Effector CD8-positive, alpha-beta T cell (primary cell): Measurements from ENCODE around the gene ZYX.
"Not testable (repeated sequence)": the region's sequence is repeated elsewhere in the genome, so short reads cannot be mapped to it uniquely, and the experiment has no call there.

Experiments
- DNase-seq: peaks from one replicate; lab custom pipeline; 2025; lab: John Stamatoyannopoulos, UW

The ZYX gene

GRCh38 chr7:143417734-143418383 lies 36.7 kb downstream of the ZYX start:
- no peak for DNase-seq

DNA sequence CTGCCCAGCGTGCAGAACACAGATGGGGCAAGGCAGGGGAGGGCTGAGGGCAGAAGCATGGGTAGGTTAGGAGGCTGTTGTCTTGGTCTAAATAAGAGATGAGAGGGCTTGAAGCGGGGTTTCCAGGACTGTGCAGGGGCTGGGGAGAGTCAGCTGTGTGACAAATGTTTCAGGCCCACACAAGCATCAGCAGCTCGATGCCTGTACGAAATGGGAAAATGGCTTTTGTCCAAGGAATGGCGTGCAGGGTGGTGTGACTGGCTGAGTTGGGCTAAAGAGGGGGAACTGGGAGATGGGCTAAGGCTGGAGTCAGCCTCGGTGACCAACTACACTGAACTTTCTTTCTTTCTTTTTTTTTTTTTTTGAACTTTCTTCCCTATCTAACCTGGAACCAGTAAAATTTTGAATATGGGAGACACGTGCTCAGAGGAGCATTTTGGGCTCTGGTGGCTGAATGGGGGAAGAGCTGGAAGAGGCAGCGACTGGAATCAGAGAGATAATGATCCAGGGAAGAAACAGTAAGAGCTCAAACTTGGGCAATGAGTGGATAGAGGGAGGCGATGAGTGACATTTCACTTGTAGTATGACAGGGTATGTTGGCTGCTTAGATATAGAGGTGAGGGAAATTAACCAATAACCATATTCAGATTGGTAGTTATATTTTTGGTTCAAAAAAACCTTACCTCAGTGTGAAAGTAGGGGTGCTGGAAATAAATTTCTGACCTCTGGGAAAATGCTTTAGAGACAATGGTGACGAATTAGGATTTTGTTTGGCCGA lies 37.7 kb downstream of the ZYX start:
- DNase-seq: no peak

DNA sequence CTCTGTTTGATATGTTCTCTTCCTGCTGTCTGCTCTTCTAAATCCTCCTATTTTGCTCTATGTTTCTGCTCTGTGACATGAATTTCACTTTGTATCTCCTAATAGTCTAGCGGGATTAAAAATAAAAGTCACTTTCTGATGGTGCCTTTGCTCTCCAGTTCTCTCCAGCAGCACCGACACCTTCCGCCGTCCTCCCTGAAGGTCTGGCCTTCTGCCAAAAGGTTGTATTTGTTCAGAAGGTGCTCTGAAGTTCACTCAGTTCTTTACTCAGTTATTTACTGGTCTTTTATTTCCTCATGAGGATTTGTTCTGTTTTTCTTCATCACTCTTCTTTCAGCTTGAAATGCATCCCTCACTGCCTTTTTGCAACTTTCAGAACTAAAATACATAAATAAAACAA lies 38.7 kb downstream of the ZYX start:
- no peak for DNase-seq

GRCh38 chr7:143420624-143421023 lies 39.5 kb downstream of the ZYX start:
- DNase-seq: not testable (repeated sequence)

DNA sequence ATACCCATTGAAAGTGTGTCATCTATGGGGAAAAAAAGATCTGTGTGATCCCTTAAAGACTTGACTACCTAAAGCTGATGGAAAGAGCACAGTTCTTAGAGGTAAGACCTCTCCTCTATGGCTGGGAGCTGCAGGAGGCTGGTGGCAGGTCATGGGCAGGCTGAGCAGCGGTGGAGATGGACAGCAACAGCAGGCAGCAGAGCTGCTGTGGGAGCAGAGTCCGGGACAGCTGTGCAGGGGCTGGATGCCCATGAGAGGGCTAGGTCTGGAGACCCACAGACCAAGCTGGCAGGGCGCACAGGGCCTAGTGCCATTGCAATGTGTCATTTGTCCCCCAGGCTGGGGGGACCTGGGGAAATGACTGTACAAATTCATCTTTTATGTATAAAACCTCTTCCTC lies 40.9 kb downstream of the ZYX start:
- DNase-seq: no peak

DNA sequence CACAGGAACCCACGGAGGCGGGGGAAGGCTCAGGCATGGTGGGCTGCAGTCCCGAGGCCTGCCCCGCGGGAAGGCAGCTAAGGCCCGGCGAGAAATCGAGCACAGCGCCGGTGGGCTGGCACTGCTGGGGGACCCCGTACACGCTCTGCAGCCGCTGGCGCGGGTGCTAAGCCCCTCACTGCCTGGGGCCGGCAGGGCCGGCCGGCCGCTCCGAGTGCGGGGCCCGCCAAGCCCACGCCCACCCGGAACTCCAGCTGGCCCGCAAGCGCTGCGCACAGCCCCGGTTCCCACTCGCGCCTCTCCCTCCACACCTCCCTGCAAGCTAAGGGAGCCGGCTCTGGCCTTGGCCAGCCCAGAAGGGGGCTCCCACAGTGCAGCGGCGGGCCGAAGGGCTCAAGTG lies 43.3 kb downstream of the ZYX start:
- not testable (repeated sequence) for DNase-seq

- DNase-seq: no peak
These were observed 45.5 kb downstream of the ZYX start for GRCh38 chr7:143426479-143427142.

DNA sequence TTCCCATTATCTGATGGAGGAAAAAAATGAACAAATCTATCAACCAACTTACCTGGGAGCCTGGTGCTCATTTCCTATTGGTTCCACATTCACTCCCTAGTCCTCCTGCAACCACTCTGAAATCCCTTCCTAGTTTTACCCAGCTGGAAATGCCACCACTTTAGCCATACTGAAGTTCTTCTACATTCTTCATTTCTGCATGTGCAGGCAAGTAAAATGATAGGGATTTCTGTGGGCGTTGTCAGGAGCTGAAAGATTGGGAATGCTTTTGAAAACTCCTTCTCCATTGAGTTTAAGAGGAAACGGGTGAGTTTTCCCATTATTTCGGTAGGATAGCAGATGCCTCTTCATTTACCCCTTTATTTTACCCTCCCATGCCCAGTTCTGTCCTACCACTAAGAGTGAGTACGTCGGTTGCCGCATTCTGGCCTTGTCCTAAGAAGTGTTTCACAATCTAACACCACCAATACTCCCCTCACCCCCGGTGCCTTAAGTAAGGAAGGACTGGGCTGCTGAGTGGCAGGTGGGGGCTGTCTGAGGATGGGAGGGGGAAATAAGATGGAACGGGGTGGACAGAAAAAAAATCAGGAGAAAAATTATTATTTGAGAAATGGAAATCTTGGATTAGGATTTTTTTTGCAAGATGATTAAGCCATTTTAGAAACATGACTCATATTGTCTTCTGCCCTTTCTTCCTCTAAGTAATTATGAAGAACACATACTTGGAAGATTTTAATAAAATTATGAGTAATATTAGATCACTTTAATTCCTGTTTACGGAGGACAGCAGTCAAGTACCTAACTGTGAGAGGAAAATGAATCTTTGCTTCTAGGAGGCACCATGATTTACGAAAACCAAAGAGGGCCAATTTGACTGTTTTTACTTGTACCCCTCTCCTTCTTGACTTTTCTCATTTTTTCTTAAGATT lies 48.9 kb downstream of the ZYX start:
- DNase-seq: no peak

DNA sequence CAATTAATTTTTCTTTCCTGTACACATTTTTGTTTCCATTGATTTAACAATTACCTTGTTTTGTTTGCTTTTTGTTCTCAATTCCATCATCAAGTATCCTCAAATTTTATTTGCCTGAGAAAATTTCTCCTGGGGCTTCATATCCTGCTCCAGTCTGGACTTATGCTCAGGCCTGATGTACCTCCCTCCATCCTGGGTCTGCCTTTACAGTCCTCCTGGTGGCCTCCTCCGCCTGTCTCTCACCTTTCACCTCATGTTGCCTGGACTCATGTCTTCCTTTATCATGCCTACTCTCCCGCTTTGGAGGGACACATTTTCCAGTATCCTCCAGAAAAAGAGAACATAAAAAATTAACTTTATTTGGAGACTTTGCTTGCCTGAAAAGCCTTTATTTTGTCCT lies 50.0 kb downstream of the ZYX start:
- DNase-seq: no peak

DNA sequence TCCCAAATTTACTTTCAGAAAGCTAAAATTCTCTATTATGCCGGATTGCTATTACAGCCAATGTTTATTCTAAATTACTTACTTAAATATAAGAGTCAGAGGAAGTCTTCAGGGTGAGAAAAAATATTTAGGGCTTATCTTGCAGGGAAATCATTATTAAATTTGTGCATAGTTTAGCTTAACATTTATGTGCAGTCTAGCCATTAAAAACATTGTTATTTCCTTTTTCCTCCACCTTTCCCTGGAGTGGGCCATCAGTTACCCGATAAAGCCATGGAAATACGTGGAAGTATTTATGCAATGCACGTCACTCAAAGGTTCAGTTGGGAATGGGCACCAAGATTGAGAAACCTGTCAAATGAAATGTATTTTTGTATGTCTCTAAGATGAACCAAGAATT lies 52.6 kb downstream of the ZYX start:
- no peak for DNase-seq

DNA sequence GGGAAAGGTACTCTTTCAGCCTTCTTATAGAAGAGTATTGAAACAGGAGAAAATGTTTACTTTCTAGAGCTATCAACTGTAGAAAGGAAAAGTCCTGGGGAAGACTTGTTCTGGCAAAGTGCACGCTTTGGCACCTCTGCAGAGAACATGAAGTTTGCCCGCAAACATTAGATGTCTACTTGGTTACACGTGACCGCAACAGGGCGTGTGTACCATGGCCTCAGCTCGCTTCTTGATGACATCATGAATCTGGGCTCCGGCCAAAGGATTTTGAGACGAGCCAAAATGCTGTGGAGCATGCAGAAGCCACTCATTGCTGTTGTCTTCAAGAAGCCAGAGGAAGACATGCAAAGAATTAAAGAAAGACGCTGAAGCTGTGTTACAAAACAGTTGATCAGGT lies 53.5 kb downstream of the ZYX start:
- DNase-seq: no peak

DNA sequence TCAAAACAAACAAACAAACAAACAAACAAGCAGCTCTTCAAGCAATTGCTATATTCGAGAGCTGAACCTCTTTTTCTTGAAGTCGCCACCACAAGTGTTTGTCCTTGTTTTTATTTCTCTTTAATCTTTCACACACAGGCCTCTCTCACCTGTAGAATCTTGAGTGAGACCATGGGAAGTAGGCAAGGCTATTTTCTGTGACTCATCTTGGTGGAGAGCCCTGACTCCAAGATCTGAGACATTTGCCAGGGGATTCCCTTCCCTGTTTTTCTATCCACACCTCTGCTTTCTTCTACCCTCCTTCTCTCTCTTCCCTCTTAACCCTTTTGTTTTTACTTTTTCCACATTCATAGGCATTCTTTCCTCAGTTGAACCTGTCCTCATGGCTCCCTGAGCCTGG lies 54.1 kb downstream of the ZYX start:
- no peak for DNase-seq

DNA sequence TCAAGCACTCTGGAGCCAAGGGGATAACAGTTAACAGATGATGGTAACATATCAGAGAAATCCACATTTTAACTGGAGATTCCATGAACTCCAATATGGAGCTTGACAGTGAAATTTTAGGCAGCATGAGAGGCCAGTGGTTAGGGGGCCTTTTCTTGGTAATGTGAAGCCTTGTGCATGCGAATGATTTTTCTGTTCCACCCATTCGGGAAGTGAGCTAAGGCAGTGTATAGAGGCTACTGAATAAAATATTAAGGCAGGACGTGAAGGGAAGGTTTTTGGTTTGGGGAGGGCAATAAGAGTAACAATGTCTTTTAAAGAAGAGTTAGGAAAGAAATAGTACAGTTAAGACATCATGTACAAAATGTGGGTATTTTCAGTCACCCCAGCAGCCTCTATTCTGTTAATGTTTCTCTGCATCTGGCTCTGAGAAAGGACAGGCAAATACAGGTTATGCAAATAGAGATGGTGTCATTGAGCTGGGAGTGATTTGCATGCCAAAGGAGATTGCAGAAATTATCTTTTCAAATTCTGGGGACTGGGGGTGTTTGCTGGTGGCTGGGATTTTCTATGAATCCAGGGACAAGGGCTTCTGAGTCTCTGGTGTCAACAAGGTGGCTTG lies 55.3 kb downstream of the ZYX start:
- DNase-seq: no peak

DNA sequence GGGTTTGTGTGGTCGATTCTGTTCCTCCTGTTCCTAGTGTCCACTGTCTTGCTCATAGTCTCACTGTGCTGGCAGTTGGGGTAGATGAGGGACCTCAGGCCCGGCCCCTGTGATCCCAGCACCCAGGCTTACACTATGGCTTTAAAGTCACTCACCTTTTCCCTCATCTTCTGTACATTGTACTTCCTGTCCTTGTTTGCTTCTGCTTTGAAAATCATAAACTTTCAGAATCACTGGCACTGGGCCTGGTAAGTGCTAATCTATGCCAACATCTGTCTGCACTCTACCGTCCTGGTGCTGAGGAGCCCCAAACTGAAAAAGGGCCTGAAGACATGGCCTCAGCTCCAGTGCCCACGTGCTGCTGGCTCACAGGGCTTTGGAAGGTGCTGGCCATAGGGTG lies 56.4 kb downstream of the ZYX start:
- no peak for DNase-seq

GRCh38 chr7:143439866-143440265 lies 58.7 kb downstream of the ZYX start:
- no peak for DNase-seq
